Effector memory CD8-positive, alpha-beta T cell (primary cell): ENCODE measurements around the gene CST1.
"Not testable (repeated sequence)": the region's sequence is repeated elsewhere in the genome, so short reads cannot be mapped to it uniquely, and the experiment has no call there.

Experiments used
- ATAC-seq: fragments of 150-1000 bp; cut with Tn5 transposase; replicated peaks from 2 replicates; pipeline ENCODE4 v1.10.0; 2021; ENCODE audit warnings: mild to moderate bottlenecking, moderate library complexity
- DNase-seq, 3 experiments: peaks; one replicate each; pipeline ENCODE4 v3.0.0; 2021
- H3K27ac Mint-ChIP-seq, 2 donors: one replicate each; pipeline ENCODE4 v1.8.0; 2022; ENCODE audit warnings: mild to moderate bottlenecking in 2 of 2, mixed read lengths in 2 of 2, moderate library complexity in 2 of 2
- H3K27me3 Mint-ChIP-seq, 2 donors: one replicate each; pipeline ENCODE4 v1.8.0; 2022; ENCODE audit warnings: mixed read lengths in 2 of 2
- H3K36me3 Mint-ChIP-seq: one replicate; pipeline ENCODE4 v1.8.0; 2022; ENCODE audit warnings: mild to moderate bottlenecking, moderate library complexity, mixed read lengths; ENCODE audit not compliant: insufficient read depth
- H3K4me1 Mint-ChIP-seq, 2 donors: one replicate each; pipeline ENCODE4 v1.8.0; 2022; ENCODE audit warnings: low read depth in 2 of 2, mixed read lengths in 2 of 2
- H3K4me3 Mint-ChIP-seq, 2 donors: one replicate each; pipeline ENCODE4 v1.8.0; 2022; ENCODE audit warnings: mild to moderate bottlenecking in 2 of 2, mixed read lengths in 2 of 2, moderate library complexity in 2 of 2
- H3K9me3 Mint-ChIP-seq, 2 donors: one replicate each; pipeline ENCODE4 v1.8.0; 2022; ENCODE audit warnings: mixed read lengths in 2 of 2

The CST1 gene

GRCh38 chr20:23772074-23772473 lies 21.3 kb upstream of the CST1 start:
- DNase-seq (no peak), ATAC-seq (no peak)
- no peaks in the 10 kb centered on the region for H3K9me3 Mint-ChIP-seq
- no peak overlapping the region for H3K4me3 Mint-ChIP-seq
- peaks cover 33 to 55% of the 10 kb centered on the region in 2 donors for H3K27me3 Mint-ChIP-seq
- H3K4me1 Mint-ChIP-seq = no peaks in the 10 kb centered on the region
- no peak overlapping the region for H3K27ac Mint-ChIP-seq
- H3K36me3 Mint-ChIP-seq = no peaks in the 10 kb centered on the region

GRCh38 chr20:23770384-23770783 lies 19.6 kb upstream of the CST1 start:
- Mint-ChIP-seq H3K4me1 (no peaks in the 10 kb centered on the region), H3K27ac (no peak overlapping the region), H3K27me3 (peaks cover 33 to 59% of the 10 kb centered on the region in 2 donors), H3K4me3 (no peak overlapping the region), H3K36me3 (no peaks in the 10 kb centered on the region), H3K9me3 (no peaks in the 10 kb centered on the region)
- no peak for DNase-seq
- ATAC-seq = no peak

GRCh38 chr20:23768520-23768919 lies 17.8 kb upstream of the CST1 start:
- peaks cover 20 to 55% of the 10 kb centered on the region in 2 donors for H3K27me3 Mint-ChIP-seq
- H3K36me3 Mint-ChIP-seq, H3K4me1 Mint-ChIP-seq, ATAC-seq, DNase-seq, H3K9me3 Mint-ChIP-seq, H3K27ac Mint-ChIP-seq, H3K4me3 Mint-ChIP-seq: not testable (repeated sequence)

GRCh38 chr20:23766531-23766930 lies 15.8 kb upstream of the CST1 start:
- H3K4me3 Mint-ChIP-seq = no peak overlapping the region
- no peak overlapping the region for H3K27ac Mint-ChIP-seq
- ATAC-seq (no peak), DNase-seq (no peak)
- H3K27me3 Mint-ChIP-seq = peaks cover 8 to 55% of the 10 kb centered on the region in 2 donors
- H3K36me3 Mint-ChIP-seq = no peaks in the 10 kb centered on the region
- H3K4me1 Mint-ChIP-seq = no peaks in the 10 kb centered on the region
- no peaks in the 10 kb centered on the region for H3K9me3 Mint-ChIP-seq

- no peak for ATAC-seq
- Mint-ChIP-seq H3K4me3 (no peak overlapping the region), H3K27ac (no peak overlapping the region), H3K9me3 (no peaks in the 10 kb centered on the region), H3K36me3 (no peaks in the 10 kb centered on the region), H3K4me1 (no peaks in the 10 kb centered on the region), H3K27me3 (peaks cover 14 to 55% of the 10 kb centered on the region in 2 donors)
- DNase-seq = no peak
Observed at GRCh38 chr20:23765578-23765977, 14.8 kb upstream of the CST1 start.

- not testable (repeated sequence) for H3K4me1 Mint-ChIP-seq, ATAC-seq, H3K4me3 Mint-ChIP-seq, DNase-seq, H3K9me3 Mint-ChIP-seq, H3K27ac Mint-ChIP-seq, H3K36me3 Mint-ChIP-seq
- H3K27me3 Mint-ChIP-seq = peaks cover 14 to 65% of the 10 kb centered on the region in 2 donors
Observed at GRCh38 chr20:23764630-23765029, 13.9 kb upstream of the CST1 start.

DNA sequence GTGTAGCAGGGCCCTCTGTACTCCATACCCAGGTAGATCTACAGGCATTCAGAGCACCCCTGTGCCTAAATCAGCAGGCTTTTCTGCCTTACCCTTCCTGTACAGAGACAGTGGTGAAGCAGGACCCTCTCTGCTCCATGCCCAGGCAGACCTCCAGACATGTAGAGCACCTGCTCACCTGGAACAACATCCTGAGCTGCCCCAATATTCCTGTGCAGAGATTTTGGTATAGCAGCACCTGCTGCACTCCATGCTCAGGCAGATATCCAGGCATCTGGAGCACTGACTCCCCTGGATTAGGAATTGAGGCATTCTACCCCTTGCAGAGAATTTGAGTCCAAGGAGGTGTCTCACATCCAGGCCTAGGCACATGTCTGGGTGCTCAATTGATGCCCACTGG lies 12.6 kb upstream of the CST1 start:
- Mint-ChIP-seq H3K9me3 (no peaks in the 10 kb centered on the region), H3K27me3 (peaks cover 14 to 66% of the 10 kb centered on the region in 2 donors), H3K4me3 (no peak overlapping the region), H3K4me1 (no peaks in the 10 kb centered on the region), H3K27ac (no peak overlapping the region), H3K36me3 (no peaks in the 10 kb centered on the region)
- DNase-seq (no peak), ATAC-seq (no peak)

DNA sequence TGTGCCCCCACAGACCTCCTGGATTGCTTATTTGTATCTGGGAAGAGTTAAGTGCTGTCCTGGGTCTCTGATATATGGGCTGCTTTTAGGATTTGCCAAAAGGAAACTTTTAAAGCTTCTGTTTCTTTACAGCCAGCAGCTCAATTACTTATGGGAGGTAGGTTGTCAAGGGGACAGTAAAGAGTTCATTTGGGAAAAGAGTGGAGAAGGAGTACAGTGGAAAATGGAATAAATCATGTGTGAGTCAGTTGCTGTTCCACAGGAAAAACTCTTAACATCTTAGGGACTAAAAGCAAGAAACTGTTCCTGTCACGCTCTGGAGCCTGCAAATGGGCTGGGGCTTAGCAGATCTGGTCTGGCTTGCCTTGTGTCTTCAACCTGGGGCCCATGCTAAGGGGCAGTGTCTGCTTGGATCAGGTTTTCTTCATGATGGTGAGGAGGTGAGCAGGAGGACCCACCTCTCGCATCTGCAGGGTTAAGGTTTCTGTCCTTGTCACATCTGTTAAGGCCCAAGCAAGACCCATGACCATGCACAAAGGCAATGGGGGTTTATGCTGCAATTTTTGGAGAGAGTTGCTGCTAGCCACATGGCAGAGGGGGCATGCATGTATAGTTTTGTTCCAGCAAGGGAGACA lies 8.7 kb upstream of the CST1 start:
- DNase-seq (no peak), ATAC-seq (no peak)
- Mint-ChIP-seq H3K27me3 (peaks cover 25 to 72% of the 10 kb centered on the region in 2 donors), H3K4me3 (no peak overlapping the region), H3K9me3 (no peaks in the 10 kb centered on the region), H3K27ac (no peak overlapping the region), H3K36me3 (no peaks in the 10 kb centered on the region), H3K4me1 (no peaks in the 10 kb centered on the region)

DNA sequence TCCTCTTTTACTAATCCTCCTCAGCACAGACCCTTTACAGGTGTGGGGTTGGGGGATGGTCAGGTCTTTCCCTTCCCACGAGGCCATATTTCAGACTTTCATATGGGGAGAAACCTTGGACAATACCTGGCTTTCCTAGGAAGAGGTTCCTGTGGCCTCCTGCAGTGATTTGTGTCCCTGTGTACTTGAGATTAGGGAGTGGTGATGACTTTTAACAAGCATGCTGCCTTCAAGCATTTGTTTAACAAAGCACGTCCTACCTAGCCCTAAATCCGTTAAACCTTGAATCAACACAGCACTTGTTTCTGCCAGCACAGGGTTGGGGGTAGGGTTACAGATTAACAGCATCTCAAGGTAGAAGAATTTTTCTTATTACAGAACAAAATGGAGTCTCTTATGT lies 6.1 kb upstream of the CST1 start:
- not testable (repeated sequence) for H3K4me3 Mint-ChIP-seq, H3K36me3 Mint-ChIP-seq, H3K9me3 Mint-ChIP-seq, DNase-seq, H3K27ac Mint-ChIP-seq, H3K4me1 Mint-ChIP-seq, ATAC-seq
- H3K27me3 Mint-ChIP-seq = peaks cover 47 to 72% of the 10 kb centered on the region in 2 donors

- H3K27ac Mint-ChIP-seq, H3K4me1 Mint-ChIP-seq, DNase-seq, H3K36me3 Mint-ChIP-seq, ATAC-seq, H3K4me3 Mint-ChIP-seq, H3K9me3 Mint-ChIP-seq: not testable (repeated sequence)
- H3K27me3 Mint-ChIP-seq = peaks cover 45 to 83% of the 10 kb centered on the region in 2 donors
Observed at GRCh38 chr20:23755131-23755611, 4.4 kb upstream of the CST1 start.

DNA sequence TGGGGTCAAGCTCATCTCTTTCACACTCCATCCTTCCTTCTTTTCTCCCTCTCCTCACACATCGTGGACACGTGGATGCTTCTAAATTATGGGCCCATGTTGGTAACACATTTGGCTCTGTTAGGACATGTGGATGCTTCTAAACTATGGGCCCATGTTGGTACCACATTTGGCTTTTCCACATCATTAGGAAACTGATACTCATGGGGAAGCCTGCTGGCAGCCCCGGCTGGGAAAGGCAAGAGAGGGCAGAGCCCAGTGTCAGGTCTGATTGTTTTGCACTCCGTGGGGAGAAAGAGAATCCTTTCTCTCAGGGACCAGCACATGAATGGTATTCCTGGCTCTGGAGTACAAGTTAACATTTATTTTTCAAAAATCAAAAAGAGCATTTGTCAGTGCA lies 4.0 kb upstream of the CST1 start:
- Mint-ChIP-seq H3K27me3 (peaks cover 47 to 83% of the 10 kb centered on the region in 2 donors), H3K4me1 (no peaks in the 10 kb centered on the region), H3K27ac (no peak overlapping the region), H3K36me3 (no peaks in the 10 kb centered on the region), H3K9me3 (no peaks in the 10 kb centered on the region), H3K4me3 (no peak overlapping the region)
- no peak for DNase-seq
- no peak for ATAC-seq

- Mint-ChIP-seq H3K27me3 (peaks cover 57 to 92% of the 10 kb centered on the region in 2 donors), H3K9me3 (no peaks in the 10 kb centered on the region), H3K4me3 (no peak overlapping the region), H3K4me1 (no peaks in the 10 kb centered on the region), H3K27ac (no peak overlapping the region), H3K36me3 (no peaks in the 10 kb centered on the region)
- DNase-seq (no peak), ATAC-seq (no peak)
Observed at GRCh38 chr20:23753589-23753988, 2.9 kb upstream of the CST1 start.

- Mint-ChIP-seq H3K4me1 (no peaks in the 10 kb centered on the region), H3K4me3 (no peak overlapping the region), H3K36me3 (no peaks in the 10 kb centered on the region), H3K27ac (no peak overlapping the region), H3K27me3 (peaks cover 61 to 96% of the 10 kb centered on the region in 2 donors), H3K9me3 (no peaks in the 10 kb centered on the region)
- DNase-seq = no peak
- ATAC-seq = no peak
Observed at GRCh38 chr20:23753194-23753548, 2.4 kb upstream of the CST1 start.

DNA sequence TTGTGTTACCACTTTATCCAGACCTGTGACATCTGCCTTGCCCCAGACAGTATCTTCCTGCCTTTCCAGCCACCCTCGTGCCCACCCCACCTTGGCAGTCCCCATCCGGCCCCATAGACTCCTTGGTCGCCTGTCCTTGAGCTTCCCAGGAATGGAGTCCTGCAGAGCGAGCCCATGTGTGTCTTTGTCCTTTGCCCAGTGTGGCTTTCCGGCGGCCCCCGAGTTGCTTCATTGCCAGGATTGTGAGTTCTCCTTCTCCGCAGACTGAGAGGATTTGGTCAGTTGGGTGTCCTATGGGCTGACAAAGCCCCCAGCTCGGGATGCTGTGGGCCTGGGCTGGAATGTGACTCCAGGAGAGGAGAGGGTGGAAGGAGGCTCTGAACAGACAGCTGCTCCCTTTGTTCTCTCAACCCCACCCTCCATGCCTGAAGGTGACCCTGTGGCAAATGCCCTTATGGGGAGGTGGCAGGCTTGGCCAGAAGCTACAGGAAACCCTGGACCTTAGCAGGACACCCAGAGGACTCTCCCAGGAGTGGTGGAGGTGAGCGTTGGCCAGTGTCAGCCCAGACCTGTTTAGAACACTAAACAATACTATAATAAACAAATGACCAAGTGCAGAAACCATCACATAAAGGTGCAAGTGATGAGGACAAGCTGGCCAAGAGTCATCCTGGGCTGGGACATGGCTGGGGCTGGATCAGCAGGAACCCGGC lies 1.9 kb upstream of the CST1 start:
- Mint-ChIP-seq H3K9me3 (no peaks in the 10 kb centered on the region), H3K36me3 (no peaks in the 10 kb centered on the region), H3K27me3 (peaks cover 61 to 99% of the 10 kb centered on the region in 2 donors), H3K4me3 (no peak overlapping the region), H3K27ac (no peak overlapping the region), H3K4me1 (no peaks in the 10 kb centered on the region)
- DNase-seq = no peak
- ATAC-seq = no peak
